Embryonic facial prominence (tissue), 1 donor: ENCODE measurements around the gene AZIN2.
"Not testable (repeated sequence)": the region's sequence is repeated elsewhere in the genome, so short reads cannot be mapped to it uniquely, and the experiment has no call there.

Experiments
- DNase-seq: peaks from one replicate; pipeline ENCODE4 v3.0.0-alpha.2; 2016; ENCODE audit errors: extremely low spot score

The AZIN2 gene

DNA sequence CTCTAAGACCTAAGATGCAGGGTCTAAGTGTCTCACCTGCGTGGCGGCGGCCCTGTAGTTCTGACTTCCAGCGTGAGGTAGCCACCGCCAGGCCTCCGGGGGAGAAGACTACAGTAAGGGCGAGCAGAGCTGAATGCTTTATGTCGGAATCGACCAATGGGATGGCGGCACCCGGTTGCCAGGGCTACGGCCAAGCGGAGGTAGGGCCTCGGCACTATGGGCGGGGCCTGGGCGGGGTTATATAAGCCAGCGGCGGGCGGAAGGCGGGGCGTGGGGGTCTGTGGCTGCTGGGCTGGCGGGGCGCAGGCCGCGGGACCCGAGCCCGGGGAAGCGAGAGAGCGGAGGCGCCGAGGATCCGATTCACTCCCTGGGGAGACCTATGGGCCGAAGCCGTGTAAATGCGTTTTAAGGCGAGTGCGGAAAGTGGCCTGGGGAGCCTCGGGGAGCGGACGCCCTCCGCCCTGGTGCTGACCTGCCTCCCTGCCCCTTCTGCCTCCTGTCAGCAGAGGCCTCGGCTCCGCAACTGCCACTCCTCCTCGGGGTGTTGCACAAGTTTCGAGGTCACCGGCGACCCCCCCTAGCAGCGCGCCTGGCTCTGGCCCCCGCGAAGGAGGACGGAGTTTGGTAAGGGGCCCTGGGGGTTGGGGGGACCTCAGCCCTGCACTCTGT, at the start of gene AZIN2:
Gene AZIN2 (plus strand): TSS at position 269 of the 669 bp plus-strand sequence. CDS start 1,097 bp downstream, outside the sequence.
- peak; percentile 81 for DNase-seq

- DNase-seq, result no peak
These were observed 49.4 kb upstream of the AZIN2 start for GRCh38 chr1:33031506-33031905.

DNA sequence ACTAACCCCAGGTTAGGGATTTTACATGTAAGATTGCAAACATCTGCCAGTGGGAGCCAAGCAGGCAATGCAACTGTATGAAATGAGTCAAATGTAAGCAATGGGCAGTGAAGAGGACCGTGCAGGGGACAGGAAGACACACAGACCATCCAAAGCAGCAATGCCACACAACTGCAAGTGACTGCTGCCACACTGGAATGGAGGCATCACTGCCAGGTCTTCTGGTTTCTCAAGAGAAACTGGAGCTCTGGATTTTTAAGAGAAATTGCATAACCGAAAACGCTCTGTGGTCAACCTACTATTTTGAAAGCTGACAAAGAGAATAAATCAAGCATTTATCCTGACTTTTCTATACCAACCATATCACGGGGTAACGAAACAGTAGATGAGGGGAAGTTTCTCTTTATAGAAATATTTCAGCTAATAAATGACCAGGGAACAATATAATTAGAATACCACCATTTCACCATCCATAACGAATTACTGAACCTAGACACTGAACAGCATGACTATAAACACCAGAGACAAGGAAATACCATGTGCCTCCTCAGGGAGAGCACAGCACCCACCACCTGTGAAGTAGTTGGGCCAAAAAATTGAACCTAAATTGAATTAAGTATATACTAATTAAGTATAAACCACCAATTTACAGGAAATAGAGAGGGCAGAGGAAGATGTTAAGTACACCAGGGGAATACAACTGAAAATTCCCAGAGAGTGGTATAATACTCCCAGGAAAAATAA, 48.7 kb upstream of the AZIN2 start:
- DNase-seq, result no peak

GRCh38 chr1:33036051-33036525, 44.9 kb upstream of the AZIN2 start:
- no peak for DNase-seq

GRCh38 chr1:33036526-33037503, 44.1 kb upstream of the AZIN2 start, which contains the start of gene AK2:
Gene AK2 (minus strand): TSS chr1:33036883. CDS start chr1:33036828, 55 bp downstream.
- peak; percentile 90 for DNase-seq

GRCh38 chr1:33039840-33040239, 41.1 kb upstream of the AZIN2 start:
- no peak for DNase-seq

DNA sequence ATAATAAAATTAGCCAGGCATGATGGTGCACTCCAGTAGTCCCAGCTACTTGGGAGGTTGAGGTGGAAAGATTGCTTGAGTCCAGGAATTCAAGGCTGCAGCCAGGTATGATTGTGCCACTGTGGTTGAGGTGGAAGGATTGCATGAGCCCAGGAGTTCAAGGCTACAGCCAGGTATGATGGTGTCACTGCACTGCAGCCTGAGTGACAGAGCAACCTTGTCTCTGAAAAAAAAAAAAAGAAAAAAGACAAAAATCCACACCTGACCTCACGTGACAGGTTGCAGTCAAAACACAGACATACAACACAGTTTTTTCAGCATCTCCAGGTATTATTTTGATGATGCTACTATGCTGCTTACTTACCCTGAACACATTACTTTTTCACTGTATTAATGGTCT, 39.9 kb upstream of the AZIN2 start:
- no peak for DNase-seq

GRCh38 chr1:33042831-33043230, 38.1 kb upstream of the AZIN2 start:
- no peak for DNase-seq

DNA sequence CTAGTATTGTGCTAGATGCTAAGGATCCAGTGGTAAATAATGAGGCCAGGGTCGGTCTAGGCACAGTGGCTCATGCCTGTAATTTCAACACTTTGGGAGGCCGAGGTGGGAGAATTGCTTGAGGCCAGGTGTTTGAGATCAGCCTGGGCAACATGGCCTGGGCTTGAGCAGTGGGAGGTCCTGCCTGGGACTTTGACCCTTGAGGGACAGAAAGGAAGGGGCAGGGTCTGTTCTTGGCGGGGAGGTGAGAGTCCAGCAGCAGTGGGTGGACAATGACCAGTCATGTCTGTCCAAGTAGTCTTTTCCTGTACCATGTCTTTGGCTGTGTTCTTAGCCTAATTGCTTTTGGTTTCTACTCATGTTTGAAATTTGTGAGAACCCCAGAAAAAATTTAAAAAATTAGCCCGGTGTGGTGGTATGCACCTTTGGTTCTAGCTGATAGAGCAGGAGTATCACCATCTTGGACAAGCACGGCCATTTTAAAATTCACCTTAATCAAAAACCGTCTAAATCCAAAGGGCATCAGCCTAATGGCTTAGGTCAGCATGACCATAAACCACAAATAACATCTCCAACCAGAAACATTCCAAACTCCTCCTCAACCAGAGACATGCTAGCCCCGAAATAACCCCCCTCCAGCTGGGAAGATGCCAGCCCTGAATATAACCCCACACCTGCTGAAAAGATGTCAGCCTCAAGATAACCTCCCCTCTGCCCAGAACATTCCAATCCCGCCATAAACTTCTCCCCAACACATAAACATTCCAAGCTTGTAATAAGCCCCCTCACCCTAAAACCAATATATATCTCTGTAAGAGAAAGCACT, 37.5 kb upstream of the AZIN2 start:
- no peak for DNase-seq

DNA sequence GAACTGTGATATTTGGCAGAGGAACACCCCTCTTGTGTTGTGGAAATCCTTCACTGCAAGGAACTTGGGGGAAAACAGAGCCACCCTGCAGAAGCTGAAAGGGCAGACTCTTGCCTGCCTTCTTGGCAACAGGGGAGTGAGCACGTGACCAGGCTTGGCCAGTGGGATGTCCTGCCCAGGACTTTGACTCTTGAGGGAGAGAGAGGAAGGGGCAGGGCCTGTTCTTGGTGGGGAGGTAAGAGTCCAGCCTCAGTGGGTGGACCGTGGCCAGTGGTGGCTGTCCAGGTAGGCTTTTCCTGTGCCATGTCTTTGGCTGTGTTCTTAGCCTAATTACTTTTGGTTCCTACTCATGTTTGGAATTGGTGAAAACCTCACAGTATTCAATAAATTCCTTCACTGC, 35.7 kb upstream of the AZIN2 start:
- no peak for DNase-seq

GRCh38 chr1:33045814-33046213, 35.1 kb upstream of the AZIN2 start:
- DNase-seq, result no peak

- not testable (repeated sequence) for DNase-seq
These were observed 34.7 kb upstream of the AZIN2 start for GRCh38 chr1:33046234-33046633.

DNA sequence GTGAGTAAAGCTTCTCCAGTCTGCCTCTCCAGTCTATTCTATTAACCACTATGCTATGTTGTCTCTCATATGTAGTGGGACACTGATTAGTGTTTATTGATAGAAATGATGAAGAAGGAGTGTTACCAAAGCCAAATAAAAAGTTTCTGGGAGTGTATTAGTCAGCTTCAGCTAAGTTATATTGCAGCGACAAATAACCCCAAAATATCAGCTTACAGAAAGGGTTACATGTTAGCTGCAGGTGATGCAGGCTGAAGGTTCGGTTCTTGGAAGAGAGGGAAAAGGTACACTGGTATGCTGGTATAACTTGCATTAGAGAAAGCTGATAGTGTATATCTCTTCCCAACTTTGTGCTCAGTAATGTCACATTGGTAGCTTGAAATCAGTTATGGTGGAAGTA, 33.7 kb upstream of the AZIN2 start:
- DNase-seq, result no peak

DNA sequence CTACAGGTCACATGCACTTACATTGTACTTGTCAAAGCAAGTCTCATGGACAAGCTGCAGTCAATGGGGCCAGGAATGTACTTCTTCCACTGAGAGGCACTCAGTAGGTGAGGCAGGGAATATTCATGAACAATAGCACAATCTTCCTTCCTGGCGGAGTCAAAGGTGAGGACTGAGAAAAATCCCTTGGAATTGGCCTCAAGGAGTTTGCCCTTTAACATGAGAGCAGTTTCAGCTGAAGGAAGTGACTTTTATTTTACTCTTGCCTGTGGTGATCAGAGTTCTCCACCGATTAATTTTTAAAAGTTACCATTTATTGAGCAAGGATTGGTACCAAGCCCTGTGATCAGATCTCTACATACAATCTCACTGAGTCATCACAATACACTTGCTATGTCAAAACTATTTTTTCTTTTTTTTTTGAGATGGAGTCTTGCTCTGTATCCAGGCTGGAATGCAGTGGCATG, 33.1 kb upstream of the AZIN2 start:
- DNase-seq, result no peak

DNA sequence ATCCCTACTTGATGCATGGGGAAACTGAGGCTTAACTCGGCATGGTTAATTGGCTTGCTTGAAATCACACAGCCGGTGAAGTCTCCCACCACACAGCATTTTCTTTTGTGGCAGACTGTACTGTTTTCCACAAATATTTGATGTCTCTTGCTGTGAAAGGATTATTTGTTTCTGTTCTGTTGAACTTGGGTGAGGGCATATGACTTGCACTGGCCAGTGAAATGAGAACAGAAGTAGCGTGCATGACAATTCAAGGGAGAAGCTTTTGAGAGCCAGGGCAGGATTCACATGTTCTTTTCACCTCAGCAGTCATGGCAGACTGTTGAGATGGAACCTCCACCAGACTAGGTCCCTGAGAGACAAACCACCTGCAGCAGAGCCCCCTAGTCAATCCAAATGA, 32.5 kb upstream of the AZIN2 start:
- DNase-seq, result no peak

- DNase-seq, result no peak
These were observed 31.6 kb upstream of the AZIN2 start for GRCh38 chr1:33049371-33049770.

DNA sequence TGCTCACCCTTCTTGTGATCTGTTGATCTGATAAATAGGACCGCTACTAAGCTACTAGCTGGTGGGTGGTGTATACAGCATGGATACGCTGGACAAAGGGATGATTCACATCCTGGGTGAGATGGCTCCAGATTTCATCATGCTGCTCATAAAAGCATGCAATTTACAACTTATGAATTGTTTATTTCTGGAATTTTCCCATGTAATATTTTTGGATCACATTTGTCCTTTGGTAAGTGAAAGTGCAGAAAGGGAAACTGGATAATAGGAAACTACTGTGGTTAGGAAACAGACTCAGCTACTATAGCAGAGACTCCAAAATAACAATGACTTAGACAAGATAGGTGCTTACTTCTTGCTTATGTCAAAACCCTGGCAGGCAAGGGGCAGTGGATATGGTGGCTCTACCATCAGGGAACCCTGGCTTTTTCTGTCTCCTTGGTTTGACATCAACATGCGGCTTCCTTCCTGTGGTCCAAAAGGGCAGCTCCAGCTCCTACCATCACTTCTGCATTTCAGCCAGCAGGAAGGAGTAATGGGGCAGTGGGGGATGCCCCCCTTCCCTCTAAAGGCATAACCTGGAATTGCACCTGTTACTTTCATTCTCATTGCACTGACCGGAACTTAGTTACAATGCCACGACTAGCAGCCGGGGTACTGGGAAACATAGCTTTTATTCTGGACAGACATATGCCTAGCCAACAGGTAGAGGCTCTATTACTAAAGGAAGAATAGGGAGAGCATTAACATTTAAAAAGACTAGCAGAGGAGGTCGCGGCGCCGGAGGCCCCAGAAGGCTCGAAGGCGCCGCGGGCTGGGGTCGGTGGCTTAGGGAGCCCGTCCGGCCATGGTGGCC, 30.5 kb upstream of the AZIN2 start:
- DNase-seq, result no peak

- DNase-seq, result no peak
These were observed 25.5 kb upstream of the AZIN2 start for GRCh38 chr1:33055210-33056008.

DNA sequence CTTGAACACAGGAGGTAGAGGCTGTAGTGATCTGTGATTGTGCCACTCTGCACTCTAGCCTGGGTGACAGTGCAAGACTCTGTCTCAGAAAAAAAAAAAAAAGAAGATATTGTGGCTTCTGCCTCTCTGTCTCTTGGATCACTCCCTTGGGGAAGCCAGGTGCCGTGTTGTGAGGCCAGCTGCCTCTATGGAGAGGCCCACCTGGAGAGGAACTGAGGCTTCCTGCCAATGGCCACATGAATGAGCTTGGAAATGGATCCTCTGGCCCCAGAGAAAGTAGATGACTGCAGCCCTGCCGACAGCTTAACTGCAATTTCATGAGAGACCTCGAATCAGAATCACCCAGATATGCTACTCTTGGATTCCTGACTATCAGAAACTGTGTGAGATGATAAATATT, 24.5 kb upstream of the AZIN2 start:
- no peak for DNase-seq
